Endothelial cell of umbilical vein (primary cell): ENCODE data around the gene CYP26A1. TPM values are rescaled to one million over a fixed set of nuclear protein-coding genes. Genes with fewer than 3 reads are reported as not detected.

Experiments
- BruUV-seq: library from RNA; stranded (reverse); fragments of 400-500 nt; replicated peaks from 2 replicates; lab custom pipeline; 2021; lab: Mats Ljungman, UMichigan
- CTCF ChIA-PET: fragments of 300-600, 350-600 bp; sonication (Branson Sonifier 250); formaldehyde crosslinking; loops from one replicate; lab custom pipeline; 2021; ENCODE audit warnings: antibody characterized with exemption, inconsistent platforms; lab: Charles Lee
- POLR2A ChIA-PET: fragments of 300-600, 350-600 bp; sonication (Branson Sonifier 250); formaldehyde crosslinking; loops from one replicate; lab custom pipeline; 2021; ENCODE audit warnings: antibody characterized with exemption, inconsistent platforms; lab: Charles Lee
- DNase-seq: peaks from one replicate; pipeline ENCODE4 v3.0.0-alpha.2; 2011; ENCODE audit warnings: low read depth, low spot score
- FAIRE-seq: peaks from 2 replicates; lab custom pipeline; 2011; peaks lifted over from hg19 to GRCh38; lab: Jason Lieb, UNC
- H2AFZ ChIP-seq: 2 replicates; pipeline ENCODE4 v1.6.0; 2012; ENCODE audit warnings: low read depth, low read length, control low read depth, inconsistent platforms
- H3K27ac ChIP-seq: 2 replicates; pipeline ENCODE4 v1.5.1; 2011; ENCODE audit warnings: low read depth, mild to moderate bottlenecking, control low read depth, low read length, moderate library complexity; ENCODE audit not compliant: insufficient read depth
- H3K27me3 ChIP-seq, 2 experiments: 2 replicates each; pipeline versions ENCODE4 v1.6.0 to v1.6.1; 2011; ENCODE audit warnings: low read length in 2 of 2, mixed read lengths in 1 of 2; ENCODE audit not compliant: control insufficient read depth in 2 of 2, insufficient read depth in 2 of 2
- H3K36me3 ChIP-seq, 2 experiments: 2 replicates in 1 of 2; 3 replicates in 1 of 2; pipeline ENCODE4 v1.5.1; 2011; ENCODE audit warnings: low read length in 2 of 2, mild to moderate bottlenecking in 1 of 2, moderate library complexity in 1 of 2; ENCODE audit not compliant: control insufficient read depth in 2 of 2, insufficient read depth in 2 of 2; ENCODE audit errors: extremely low read depth in 1 of 2
- H3K4me1 ChIP-seq: 3 replicates; pipeline ENCODE4 v1.5.1; 2011; ENCODE audit warnings: mild to moderate bottlenecking, low read length; ENCODE audit not compliant: control insufficient read depth, insufficient read depth; ENCODE audit errors: extremely low read depth
- H3K4me2 ChIP-seq: 2 replicates; pipeline ENCODE4 v1.6.1; 2011; ENCODE audit warnings: low read length, control low read depth, mixed read lengths; ENCODE audit not compliant: insufficient read depth
- H3K4me3 ChIP-seq, 3 experiments: fragments of 200-600 bp in 1 of 3; sonication (generic), shearing (Covaris generic) in 1 of 3; replicated peaks in 1 of 3; 2 replicates each; pipeline ENCODE4 v1.5.1; 2011 to 2016; ENCODE audit warnings: control low read depth in 3 of 3, low read length in 3 of 3, mild to moderate bottlenecking in 2 of 3, inconsistent platforms in 1 of 3, low read depth in 1 of 3, moderate library complexity in 1 of 3; ENCODE audit not compliant: insufficient read depth in 1 of 3
- H3K79me2 ChIP-seq: 2 replicates; pipeline ENCODE4 v1.6.0; 2012; ENCODE audit warnings: low read length, inconsistent platforms; ENCODE audit not compliant: control insufficient read depth, insufficient read depth
- H3K9ac ChIP-seq: replicated peaks from 2 replicates; pipeline ENCODE3; 2011; ENCODE audit warnings: low read length, control low read depth; ENCODE audit not compliant: insufficient read depth; ENCODE audit errors: extremely low read depth
- H3K9me1 ChIP-seq: replicated peaks from 3 replicates; pipeline ENCODE4 v1.6.0; 2011; ENCODE audit warnings: mild to moderate bottlenecking, low read length; ENCODE audit not compliant: control insufficient read depth, insufficient read depth; ENCODE audit errors: extremely low read depth
- H3K9me3 ChIP-seq: replicated peaks from 2 replicates; pipeline ENCODE4 v1.5.1; 2012; ENCODE audit warnings: low read length, inconsistent platforms; ENCODE audit not compliant: control insufficient read depth, insufficient read depth
- H4K20me1 ChIP-seq: replicated peaks from 2 replicates; pipeline ENCODE3; 2011; ENCODE audit warnings: mild to moderate bottlenecking, low read length; ENCODE audit not compliant: control insufficient read depth, insufficient read depth; ENCODE audit errors: extremely low read depth
- EZH2 ChIP-seq: IDR thresholded peaks from 2 replicates; pipeline ENCODE4 v1.6.1; 2012; ENCODE audit warnings: borderline replicate concordance, low read depth, mild to moderate bottlenecking, moderate library complexity, low read length, inconsistent platforms; ENCODE audit not compliant: severe bottlenecking
- FOS ChIP-seq: IDR thresholded peaks from 2 replicates; pipeline ENCODE4 v1.6.1; 2011; ENCODE audit warnings: mild to moderate bottlenecking, low read length, moderate library complexity, borderline replicate concordance; ENCODE audit not compliant: insufficient read depth
- GATA2 ChIP-seq: IDR thresholded peaks from 2 replicates; pipeline ENCODE4 v1.7.0; 2011; ENCODE audit warnings: low read depth, mild to moderate bottlenecking, moderate library complexity, mixed read lengths, low read length; ENCODE audit not compliant: insufficient read length, insufficient read depth
- JUN ChIP-seq: IDR thresholded peaks from 2 replicates; pipeline ENCODE4 v1.6.1; 2011; ENCODE audit warnings: borderline replicate concordance, low read depth; ENCODE audit not compliant: insufficient read length, insufficient read depth
- MYC ChIP-seq: IDR thresholded peaks from one replicate; pipeline ENCODE4 v1.6.1; 2011; ENCODE audit warnings: mild to moderate bottlenecking, low read depth, low read length
- POLR2A ChIP-seq: IDR thresholded peaks from 2 replicates; pipeline ENCODE4 v1.6.1; 2012; ENCODE audit warnings: low read depth, mild to moderate bottlenecking, control low read depth, low read length
- POLR2AphosphoS5 ChIP-seq: IDR thresholded peaks from 2 replicates; pipeline ENCODE4 v1.6.1; 2012; ENCODE audit warnings: low read depth, mild to moderate bottlenecking, control low read depth, low read length, moderate library complexity; ENCODE audit not compliant: insufficient read depth
- dilution Hi-C: fragments of 300-500 bp; cut with MboI; formaldehyde crosslinking; loops from one replicate; pipeline ENCODE4 v1.15.0; 2019; ENCODE audit warnings: low sequenced_read_pairs; ENCODE audit not compliant: extremely low pct_ligation_motif_present
- intact Hi-C: fragments of 100-400 bp; cut with micrococcal nuclease; formaldehyde crosslinking; loops from one replicate; pipeline ENCODE4 v1.10.0; 2022
- polyA plus RNA-seq, 4 experiments: library from polyadenylated mRNA; depleted of rRNA in 3 of 4; stranded (reverse) in 3 of 4; unstranded in 1 of 4; fragments of >200 nt; gene quantifications; 2 replicates each; pipeline versions ENCODE4 v1.2.1 to v1.2.3, GENCODE V29; 2011 to 2012; ENCODE audit warnings: missing spikeins in 1 of 4
- total RNA-seq: library from RNA; stranded (reverse); gene quantifications from 2 replicates; pipeline ENCODE4 v1.2.3, GENCODE V29; 2021
- TF ChIP-seq, protein P1 (sequence below): IDR thresholded peaks from 2 replicates; pipeline ENCODE4 v1.6.1; 2011; ENCODE audit not compliant: insufficient read depth, insufficient read length
- TF ChIP-seq, protein P2 (sequence below), 2 donors: IDR thresholded peaks; 1 replicate in 1 of 2; 2 replicates in 1 of 2; pipeline ENCODE4 v1.5.1; 2011; ENCODE audit warnings: low read length in 2 of 2, mild to moderate bottlenecking in 2 of 2, moderate library complexity in 2 of 2, control low read depth in 1 of 2, inconsistent platforms in 1 of 2, low read depth in 1 of 2; ENCODE audit not compliant: insufficient read depth in 1 of 2; ENCODE audit errors: extremely low read depth in 1 of 2

The CYP26A1 gene
- total and polyA plus RNA-seq, 2 donors (not counting 3 experiments of a cell fraction or from before 2014, with no cell fraction given), result 0.95 to 4.4 TPM

GRCh38 chr10:93034426-93034825 lies 39.3 kb upstream of the CYP26A1 start:
- no peaks in the 10 kb centered on the region for H3K9me3 ChIP-seq
- peaks cover 6% of the 10 kb centered on the region for H3K4me1 ChIP-seq
- no peak for DNase-seq
- no peaks in the 10 kb centered on the region for H3K27me3 ChIP-seq
- BruUV-seq, result no TSS peak
- ChIA-PET CTCF (no interaction called here), POLR2A (no interaction called here)
- H2AFZ ChIP-seq, result no peak overlapping the region
- no peak for FAIRE-seq
- H3K36me3 ChIP-seq, result no peaks in the 10 kb centered on the region
- no peak overlapping the region for H3K4me3 ChIP-seq
- no peaks in the 10 kb centered on the region for H3K9me1 ChIP-seq
- H3K4me2 ChIP-seq, result no peak overlapping the region
- no peaks in the 10 kb centered on the region for H3K79me2 ChIP-seq
- intact Hi-C loops (no loop called here), dilution Hi-C loops (no loop called here)
- no peak overlapping the region for H3K27ac ChIP-seq
- no peak overlapping the region for H3K9ac ChIP-seq
- no peaks in the 10 kb centered on the region for H4K20me1 ChIP-seq
- TF ChIP-seq, protein P1, sequence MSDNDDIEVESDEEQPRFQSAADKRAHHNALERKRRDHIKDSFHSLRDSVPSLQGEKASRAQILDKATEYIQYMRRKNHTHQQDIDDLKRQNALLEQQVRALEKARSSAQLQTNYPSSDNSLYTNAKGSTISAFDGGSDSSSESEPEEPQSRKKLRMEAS, result no peak
- TF ChIP-seq FOS (no peak), EZH2 (no peak), POLR2A (no peak), POLR2AphosphoS5 (no peak), MYC (no peak)

- ChIA-PET CTCF (no interaction called here), POLR2A (no interaction called here)
- H3K4me1 ChIP-seq, result peaks cover 19% of the 10 kb centered on the region
- H3K27ac ChIP-seq, result no peak overlapping the region
- BruUV-seq, result no TSS peak
- no peaks in the 10 kb centered on the region for H3K9me1 ChIP-seq
- no peak overlapping the region for H2AFZ ChIP-seq
- no peaks in the 10 kb centered on the region for H3K79me2 ChIP-seq
- H3K4me2 ChIP-seq, result no peak overlapping the region
- H3K27me3 ChIP-seq, result no peaks in the 10 kb centered on the region
- TF ChIP-seq, protein P1, result no peak
- no peak for TF ChIP-seq POLR2AphosphoS5
- TF ChIP-seq EZH2, result no peak
- no peak for TF ChIP-seq GATA2
- TF ChIP-seq, protein P2, sequence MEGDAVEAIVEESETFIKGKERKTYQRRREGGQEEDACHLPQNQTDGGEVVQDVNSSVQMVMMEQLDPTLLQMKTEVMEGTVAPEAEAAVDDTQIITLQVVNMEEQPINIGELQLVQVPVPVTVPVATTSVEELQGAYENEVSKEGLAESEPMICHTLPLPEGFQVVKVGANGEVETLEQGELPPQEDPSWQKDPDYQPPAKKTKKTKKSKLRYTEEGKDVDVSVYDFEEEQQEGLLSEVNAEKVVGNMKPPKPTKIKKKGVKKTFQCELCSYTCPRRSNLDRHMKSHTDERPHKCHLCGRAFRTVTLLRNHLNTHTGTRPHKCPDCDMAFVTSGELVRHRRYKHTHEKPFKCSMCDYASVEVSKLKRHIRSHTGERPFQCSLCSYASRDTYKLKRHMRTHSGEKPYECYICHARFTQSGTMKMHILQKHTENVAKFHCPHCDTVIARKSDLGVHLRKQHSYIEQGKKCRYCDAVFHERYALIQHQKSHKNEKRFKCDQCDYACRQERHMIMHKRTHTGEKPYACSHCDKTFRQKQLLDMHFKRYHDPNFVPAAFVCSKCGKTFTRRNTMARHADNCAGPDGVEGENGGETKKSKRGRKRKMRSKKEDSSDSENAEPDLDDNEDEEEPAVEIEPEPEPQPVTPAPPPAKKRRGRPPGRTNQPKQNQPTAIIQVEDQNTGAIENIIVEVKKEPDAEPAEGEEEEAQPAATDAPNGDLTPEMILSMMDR (IDR thresholded peaks at IDR 0.05; ENCODE audit: extremely low read depth in 1 of 2, insufficient read depth in 1 of 2, low read depth in 1 of 2, low read length in 2 of 2), result no peak
- TF ChIP-seq POLR2A, result no peak
- TF ChIP-seq MYC, result no peak
- no peak for TF ChIP-seq JUN
- no peak for TF ChIP-seq FOS
- peaks cover 2% of the 10 kb centered on the region in 2 experiments for H3K36me3 ChIP-seq
- H3K9ac ChIP-seq, result no peak overlapping the region
- dilution Hi-C loops (no loop called here), intact Hi-C loops (no loop called here)
- no peaks in the 10 kb centered on the region for H3K9me3 ChIP-seq
- no peaks in the 10 kb centered on the region for H4K20me1 ChIP-seq
- FAIRE-seq (no peak), DNase-seq (no peak)
- no peak overlapping the region for H3K4me3 ChIP-seq
These were observed 34.6 kb upstream of the CYP26A1 start for GRCh38 chr10:93039110-93039509.
